Pulmonary artery endothelial cell (primary cell): ENCODE results near the gene TXNRD1. TPM values are rescaled to one million over a fixed set of nuclear protein-coding genes. Genes with fewer than 3 reads are reported as not detected.
"Not testable (repeated sequence)": the region's sequence is repeated elsewhere in the genome, so short reads cannot be mapped to it uniquely, and the experiment has no call there.

Experiments used
- DNase-seq: peaks from one replicate; pipeline ENCODE4 v3.0.0-alpha.2; 2011; ENCODE audit warnings: low read depth, low spot score
- total RNA-seq: library from RNA; depleted of rRNA; stranded (reverse); fragments of >200 nt; gene quantifications from 2 replicates; pipeline ENCODE4 v1.2.3, GENCODE V29; 2014

Gene TXNRD1
- 1,036 and 1,521 TPM in 2 replicates for total RNA-seq

- DNase-seq, result peak; percentile 48
Measured at GRCh38 chr12:104215638-104216297, at the start of gene TXNRD1. Gene TXNRD1, plus strand, starts transcription at chr12:104215779. Its CDS starts 24 bp downstream, at chr12:104215803.

DNA sequence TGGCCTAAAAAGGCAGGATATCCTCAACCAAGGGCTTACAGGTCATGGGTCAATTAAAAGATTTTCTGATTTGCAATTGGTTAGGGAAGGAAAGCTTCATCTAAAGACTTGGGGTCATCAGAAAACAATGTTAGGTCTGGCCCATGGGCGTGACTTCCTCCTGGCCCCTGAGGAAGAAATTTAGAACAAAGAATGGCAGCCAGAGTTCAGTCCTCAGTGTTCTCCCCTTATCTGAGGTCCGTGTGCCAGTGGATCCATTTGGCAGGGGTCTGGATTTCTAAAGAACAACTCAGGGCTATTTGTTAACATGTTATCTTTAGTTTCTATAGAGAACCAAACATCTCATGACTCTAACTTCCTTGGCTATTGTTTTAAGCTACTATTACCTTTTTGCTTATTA is 49.8 kb upstream of the TXNRD1 start:
- peak; percentile 55 for DNase-seq

- DNase-seq, result no peak
Measured at GRCh38 chr12:104166465-104166864, 49.1 kb upstream of the TXNRD1 start.

DNA sequence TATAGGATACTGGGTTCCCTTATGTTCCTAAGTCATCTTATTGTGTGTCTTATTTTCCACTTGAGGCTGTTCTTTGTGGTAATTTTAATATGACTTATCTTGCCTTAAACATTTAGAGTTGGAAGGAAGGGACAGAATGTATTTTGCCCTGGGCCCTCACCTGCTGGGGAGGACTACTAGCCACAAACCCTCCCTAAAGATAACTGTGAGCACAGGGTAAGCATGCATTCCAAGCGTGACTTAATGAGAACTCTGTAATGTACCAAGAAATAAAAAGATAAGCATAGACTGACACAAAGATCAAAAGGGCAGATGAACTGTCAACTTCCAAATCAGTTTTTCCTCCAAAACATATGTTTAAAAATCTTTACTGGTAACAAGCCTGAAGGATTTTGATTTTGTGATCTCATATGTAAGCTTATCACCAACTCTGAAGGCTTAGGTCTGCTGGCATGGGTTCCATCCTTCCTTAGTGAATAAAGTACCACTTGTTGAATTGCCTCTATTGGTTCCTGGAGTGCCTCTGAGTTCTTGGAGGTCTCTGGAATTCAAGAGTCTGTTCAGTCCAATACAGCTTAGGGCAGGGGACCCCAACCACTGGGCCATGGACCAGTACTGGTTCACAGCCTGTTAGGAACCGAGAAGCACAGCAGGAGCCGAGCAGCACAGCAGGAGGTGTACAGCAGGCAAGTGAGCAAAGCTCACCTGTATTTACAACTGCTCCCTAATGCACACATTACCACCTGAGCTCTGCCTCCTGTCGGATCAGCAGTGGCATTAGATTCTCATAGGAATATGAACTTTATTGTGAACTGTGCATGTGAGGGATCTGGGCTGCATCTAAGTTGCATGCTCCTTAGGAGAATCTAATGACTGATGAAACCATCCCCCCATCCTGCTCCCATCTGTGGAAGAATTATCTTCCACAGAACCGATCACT is 47.8 kb upstream of the TXNRD1 start:
- no peak for DNase-seq

- DNase-seq, result no peak
Measured at GRCh38 chr12:104168596-104168995, 47.0 kb upstream of the TXNRD1 start.

GRCh38 chr12:104171785-104172569 is 43.6 kb upstream of the TXNRD1 start:
- DNase-seq, result no peak

GRCh38 chr12:104172570-104172947 is 43.0 kb upstream of the TXNRD1 start:
- no peak for DNase-seq

DNA sequence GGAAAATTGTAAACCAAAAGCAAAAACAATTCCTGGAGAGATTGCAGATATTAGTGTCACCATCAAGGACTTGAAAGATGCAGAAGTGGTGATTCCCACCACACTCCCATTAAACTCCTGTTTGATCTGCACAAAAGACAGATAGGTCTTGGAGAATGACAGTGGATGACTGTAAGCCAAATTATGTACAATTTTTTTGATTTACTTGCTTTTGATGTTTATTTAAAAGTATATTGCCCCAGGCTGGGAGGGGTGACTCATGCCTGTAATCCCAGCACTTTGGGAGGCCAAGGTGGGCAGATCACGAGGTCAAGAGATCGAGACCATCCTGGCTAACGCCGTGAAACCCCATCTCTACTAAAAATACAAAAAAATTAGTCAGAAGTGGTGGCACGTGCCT is 41.8 kb upstream of the TXNRD1 start:
- DNase-seq, result not testable (repeated sequence)

DNA sequence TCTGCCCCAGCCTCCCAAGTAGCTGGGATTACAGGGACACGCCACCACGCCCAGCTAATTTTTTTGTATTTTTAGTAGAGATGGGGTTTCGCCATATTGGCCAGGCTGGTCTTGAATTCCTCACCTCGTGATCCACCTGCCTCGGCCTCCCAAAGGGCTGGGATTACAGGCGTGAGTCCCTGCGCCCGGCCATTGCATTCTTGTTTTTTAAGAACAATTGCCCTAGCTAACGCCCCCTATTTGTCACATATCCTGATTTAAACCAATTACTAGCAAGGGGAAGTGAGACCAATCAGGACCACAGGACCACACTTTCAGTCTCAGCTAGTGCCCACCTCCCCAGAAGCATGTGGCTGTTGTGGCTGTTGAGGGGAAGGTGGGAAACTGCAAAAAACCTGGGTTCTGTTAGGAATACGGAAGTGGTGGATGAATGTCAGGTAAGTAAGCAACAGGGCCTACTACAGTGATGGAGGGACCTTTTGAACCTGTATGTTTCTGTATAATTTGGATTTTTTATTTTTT is 39.8 kb upstream of the TXNRD1 start:
- no peak for DNase-seq

- no peak for DNase-seq
Measured at GRCh38 chr12:104177336-104177662, 38.3 kb upstream of the TXNRD1 start.

- peak; percentile 76 for DNase-seq
Measured at GRCh38 chr12:104177663-104178501, 37.7 kb upstream of the TXNRD1 start.

- no peak for DNase-seq
Measured at GRCh38 chr12:104180374-104180773, 35.2 kb upstream of the TXNRD1 start.

- no peak for DNase-seq
Measured at GRCh38 chr12:104181313-104181712, 34.3 kb upstream of the TXNRD1 start.

DNA sequence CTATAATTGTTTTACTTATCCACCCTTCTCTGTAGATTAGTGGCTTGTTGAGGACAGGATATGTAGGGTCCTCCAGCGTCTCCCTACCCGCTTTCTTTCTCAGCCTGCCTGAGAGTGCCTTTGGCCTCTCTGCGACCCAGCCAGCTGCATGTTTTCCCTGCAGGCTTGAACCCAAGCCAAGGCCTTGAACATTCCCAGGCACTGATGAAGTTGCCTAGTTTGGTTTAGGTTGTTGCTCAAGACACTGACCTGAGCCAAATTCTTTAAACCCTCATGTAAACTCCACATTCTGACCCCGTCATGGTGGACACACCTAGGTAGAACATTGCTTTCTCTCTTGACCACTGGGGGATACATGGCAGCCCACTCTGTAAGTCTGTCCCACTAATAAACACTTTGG is 33.4 kb upstream of the TXNRD1 start:
- DNase-seq, result no peak

GRCh38 chr12:104182621-104183378 is 32.8 kb upstream of the TXNRD1 start:
- DNase-seq, result no peak

DNA sequence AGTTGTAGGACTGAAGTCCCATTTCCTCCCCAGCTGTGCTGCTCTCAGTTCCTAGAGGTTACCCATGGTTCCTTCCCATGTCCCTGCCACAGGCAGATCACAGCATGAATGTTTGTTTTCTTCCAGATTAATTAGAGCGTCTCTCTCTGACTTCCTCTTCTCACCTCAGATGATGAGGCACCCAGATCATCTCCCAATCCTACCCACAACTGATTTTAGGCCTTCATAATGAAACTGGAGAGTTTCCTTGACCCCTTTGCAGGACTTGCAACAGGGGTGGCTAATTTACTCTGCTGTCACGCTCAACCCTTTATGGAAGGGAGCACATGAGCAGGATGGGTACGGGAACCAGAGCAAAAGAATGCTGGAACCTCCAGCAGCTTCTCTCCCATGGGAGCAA is 32.1 kb upstream of the TXNRD1 start:
- no peak for DNase-seq

DNA sequence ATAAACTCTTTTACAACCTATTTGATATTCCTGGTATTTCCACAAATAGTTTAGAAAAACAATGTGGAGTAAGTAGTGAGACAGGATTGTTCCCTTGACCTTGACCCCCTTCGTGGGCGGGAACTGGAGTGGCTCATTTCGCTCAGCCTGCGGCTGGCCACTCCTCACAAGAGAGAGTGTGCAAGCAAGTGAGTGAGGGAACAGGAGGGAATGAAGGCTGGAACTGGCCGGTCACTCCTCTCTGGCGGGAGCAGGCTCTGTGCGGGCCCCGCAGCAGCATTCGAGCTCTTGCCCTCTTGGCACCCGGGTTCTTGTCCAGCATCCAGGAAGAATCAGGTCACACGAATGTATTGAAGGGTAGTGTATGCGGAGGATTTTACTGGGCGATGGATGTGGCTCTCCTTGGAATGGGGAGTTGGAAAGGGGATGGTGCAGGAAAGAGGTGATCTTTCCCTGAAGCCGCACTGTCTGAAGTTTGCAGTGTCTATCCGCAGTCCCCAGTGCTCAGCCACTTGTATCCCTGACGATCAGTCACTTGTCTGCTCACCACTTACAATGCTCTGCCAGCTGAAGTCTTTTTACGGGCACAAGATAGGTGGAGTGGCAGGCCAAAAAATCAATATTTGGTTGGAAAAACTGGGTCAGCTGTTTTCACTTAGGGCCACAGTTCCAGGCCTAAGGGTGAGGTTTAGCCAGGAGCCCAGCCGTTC is 28.0 kb upstream of the TXNRD1 start:
- DNase-seq, result no peak

GRCh38 chr12:104188534-104188933 is 27.0 kb upstream of the TXNRD1 start:
- no peak for DNase-seq

DNA sequence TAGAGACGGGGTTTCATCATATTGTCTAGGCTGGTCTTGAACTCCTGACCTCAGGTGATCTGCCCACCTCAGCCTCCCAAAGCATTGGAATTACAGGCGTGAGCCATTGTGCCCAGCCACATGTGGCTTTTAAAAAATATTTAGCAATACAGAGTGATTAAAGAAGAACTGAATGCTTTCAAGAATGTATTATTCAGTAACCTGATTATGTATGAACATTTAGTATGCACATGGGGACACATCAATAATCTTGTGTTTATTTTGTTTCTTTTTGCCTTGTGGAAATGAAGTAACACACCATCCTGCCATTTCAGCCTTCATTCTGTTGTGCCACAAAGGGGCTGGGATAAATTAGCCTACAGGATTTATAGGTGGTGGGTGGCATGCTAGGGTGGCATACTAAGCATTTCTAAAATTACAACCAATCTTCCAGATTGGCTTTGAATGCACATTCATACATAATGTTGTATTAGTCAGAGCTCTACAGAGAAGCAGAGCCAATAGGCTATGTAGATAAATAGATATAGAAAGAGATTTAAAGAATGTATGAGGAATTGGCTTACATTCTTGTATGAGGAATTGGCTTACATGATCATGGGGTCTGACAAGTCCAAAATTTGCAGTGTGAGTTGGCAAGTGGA is 25.5 kb upstream of the TXNRD1 start:
- DNase-seq, result no peak
